Measurements from ENCODE around the gene SCYL3. TPM values are rescaled to one million over a fixed set of nuclear protein-coding genes. Genes with fewer than 3 reads are reported as not detected.

SCYL3 gene
- total RNA-seq, 4 donors from 2014 or later, result 12.3 to 42.3 (median 25.1) TPM

DNA sequence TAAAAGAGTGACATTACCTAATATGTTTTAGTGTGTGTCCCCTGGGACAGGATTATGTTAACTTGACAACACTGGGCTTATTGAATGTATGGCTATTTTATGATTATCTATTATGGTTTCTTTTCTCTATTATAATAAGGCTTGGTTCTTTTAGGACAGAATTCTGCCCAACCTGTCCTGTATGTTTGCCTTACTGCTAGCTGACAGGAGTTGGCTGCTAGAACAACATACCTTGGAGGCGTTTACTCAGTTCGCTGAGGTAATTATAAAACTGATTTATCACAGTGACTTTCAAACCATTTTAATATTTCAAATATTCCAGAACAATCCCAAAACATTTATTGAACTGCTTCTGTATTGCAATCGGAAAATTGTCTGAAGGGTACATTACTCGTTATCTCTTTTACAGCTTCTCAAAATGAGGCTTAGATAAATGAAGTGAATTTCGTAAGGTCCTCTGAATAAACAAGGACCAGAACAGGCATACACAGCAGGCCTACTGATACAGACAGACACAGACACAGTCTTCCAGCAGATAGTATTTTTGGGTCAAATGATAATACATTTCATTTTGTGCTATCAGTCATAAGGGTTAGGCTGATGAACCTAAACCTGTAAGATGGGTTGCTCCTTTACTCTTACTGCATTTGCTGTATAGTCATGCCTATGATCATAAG lies 44.2 kb downstream of the SCYL3 start:
- peaks cover 0 to 48% (median 21%) of the 10 kb centered on the region in 4 donors for H3K36me3 ChIP-seq
- no peaks in the 10 kb centered on the region for H3K4me1 ChIP-seq
- 77 to 81% methylated on average over 5 of the region's 5 CpGs for WGBS, 2 donors (ENCODE audit: low coverage in 1 of 2)
- H3K9me3 ChIP-seq, result no peaks in the 10 kb centered on the region
- TF ChIP-seq POLR2AphosphoS5 (IDR thresholded peaks at IDR 0.05), result no peak
- H3K27ac ChIP-seq, result no peak overlapping the region
- no peaks in the 10 kb centered on the region for H3K27me3 ChIP-seq
- intact Hi-C loops (cut with DNase I; ENCODE audit: low total_unique reads), result no loop called here
- H3K4me3 ChIP-seq, result no peak overlapping the region
- in situ Hi-C loops (cut with MboI; ENCODE audit: low pct_ligation_motif_present in 1 of 4, low pct_unique_long_range_greater_than_20kb in 1 of 4, low sequenced_read_pairs in 3 of 4), result no loop called here
- no peak for DNase-seq

DNA sequence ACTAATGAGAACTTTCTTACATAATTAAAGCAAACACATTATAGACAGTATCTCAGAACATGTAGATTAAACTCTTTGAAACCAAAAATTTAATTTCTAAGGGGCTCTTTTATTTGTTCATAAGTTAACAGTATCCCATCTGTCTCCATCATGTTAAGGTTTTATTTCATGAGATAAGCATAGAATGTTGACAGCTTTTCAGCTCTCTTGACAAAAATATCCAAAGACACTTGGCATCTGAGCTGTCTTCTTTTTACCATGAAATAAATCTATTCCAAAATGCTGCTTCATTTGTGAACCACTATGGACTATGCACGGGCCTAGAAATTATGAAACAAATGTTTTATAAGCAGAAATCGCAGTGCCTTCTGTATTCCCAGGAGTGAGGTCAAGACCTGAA lies 45.2 kb downstream of the SCYL3 start:
- TF ChIP-seq POLR2A (IDR thresholded peaks at IDR 0.05), result no peak
- TF ChIP-seq, protein P1, sequence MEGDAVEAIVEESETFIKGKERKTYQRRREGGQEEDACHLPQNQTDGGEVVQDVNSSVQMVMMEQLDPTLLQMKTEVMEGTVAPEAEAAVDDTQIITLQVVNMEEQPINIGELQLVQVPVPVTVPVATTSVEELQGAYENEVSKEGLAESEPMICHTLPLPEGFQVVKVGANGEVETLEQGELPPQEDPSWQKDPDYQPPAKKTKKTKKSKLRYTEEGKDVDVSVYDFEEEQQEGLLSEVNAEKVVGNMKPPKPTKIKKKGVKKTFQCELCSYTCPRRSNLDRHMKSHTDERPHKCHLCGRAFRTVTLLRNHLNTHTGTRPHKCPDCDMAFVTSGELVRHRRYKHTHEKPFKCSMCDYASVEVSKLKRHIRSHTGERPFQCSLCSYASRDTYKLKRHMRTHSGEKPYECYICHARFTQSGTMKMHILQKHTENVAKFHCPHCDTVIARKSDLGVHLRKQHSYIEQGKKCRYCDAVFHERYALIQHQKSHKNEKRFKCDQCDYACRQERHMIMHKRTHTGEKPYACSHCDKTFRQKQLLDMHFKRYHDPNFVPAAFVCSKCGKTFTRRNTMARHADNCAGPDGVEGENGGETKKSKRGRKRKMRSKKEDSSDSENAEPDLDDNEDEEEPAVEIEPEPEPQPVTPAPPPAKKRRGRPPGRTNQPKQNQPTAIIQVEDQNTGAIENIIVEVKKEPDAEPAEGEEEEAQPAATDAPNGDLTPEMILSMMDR (IDR thresholded peaks at IDR 0.05), result no peak
- TF ChIP-seq POLR2AphosphoS5 (IDR thresholded peaks at IDR 0.05), result no peak
- TF ChIP-seq EP300 (IDR thresholded peaks at IDR 0.05; ENCODE audit: low read depth), result no peak
- in situ Hi-C loops (cut with MboI; ENCODE audit: low pct_ligation_motif_present in 1 of 4, low pct_unique_long_range_greater_than_20kb in 1 of 4, low sequenced_read_pairs in 3 of 4), result no loop called here
- peaks cover 0 to 46% (median 15%) of the 10 kb centered on the region in 4 donors for H3K36me3 ChIP-seq
- H3K27ac ChIP-seq, result no peak overlapping the region
- H3K4me1 ChIP-seq, result no peaks in the 10 kb centered on the region
- H3K9me3 ChIP-seq, result no peaks in the 10 kb centered on the region
- H3K27me3 ChIP-seq, result no peaks in the 10 kb centered on the region
- DNase-seq, result no peak
- WGBS, 2 donors (ENCODE audit: low coverage in 1 of 2), result 90 to 100% methylated on average over 2 of the region's 2 CpGs
- intact Hi-C loops (cut with DNase I; ENCODE audit: low total_unique reads), result no loop called here
- no peak overlapping the region for H3K4me3 ChIP-seq

DNA sequence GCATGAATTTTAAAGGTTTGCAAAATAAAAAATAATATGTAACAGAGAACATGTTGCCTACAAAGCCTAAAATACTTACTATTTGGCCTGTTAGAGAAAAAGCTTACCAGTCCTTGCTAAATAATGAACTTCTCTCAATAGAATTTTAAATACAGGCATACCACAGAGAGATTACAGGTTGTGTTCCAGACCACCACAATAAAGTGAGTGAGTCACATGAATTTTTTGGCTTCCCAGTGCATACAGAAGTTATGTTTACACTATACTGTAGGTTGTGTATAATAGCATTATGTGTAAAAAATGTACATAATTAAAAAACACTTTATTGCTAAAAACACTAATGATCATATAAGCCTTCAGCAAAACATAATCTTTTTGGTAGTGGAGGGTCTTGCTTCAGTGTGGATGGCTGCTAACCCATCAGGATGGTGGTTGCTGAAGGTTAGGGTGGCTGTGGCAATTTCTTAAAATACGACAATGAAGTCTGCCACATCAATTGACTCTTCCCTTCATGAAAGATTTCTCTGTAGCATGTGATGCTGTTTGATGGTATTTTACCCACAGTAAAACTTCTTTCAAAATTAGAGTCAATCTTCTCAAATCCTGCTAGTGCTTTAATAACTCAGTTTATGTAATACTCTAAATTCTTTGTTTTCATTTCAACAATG lies 48.6 kb downstream of the SCYL3 start:
- Histone ChIP-seq H3K36me3 (peaks cover 0 to 38% (median 4%) of the 10 kb centered on the region in 4 donors), H3K9me3 (peaks cover 0 to 1% of the 10 kb centered on the region in 2 donors), H3K4me3 (no peak overlapping the region), H3K4me1 (no peaks in the 10 kb centered on the region), H3K27ac (no peak overlapping the region), H3K27me3 (no peaks in the 10 kb centered on the region)
- no peak for TF ChIP-seq POLR2AphosphoS5 (IDR thresholded peaks at IDR 0.05)
- no peak for TF ChIP-seq EP300 (IDR thresholded peaks at IDR 0.05; ENCODE audit: low read depth)
- TF ChIP-seq, protein P1 (IDR thresholded peaks at IDR 0.05), result no peak
- WGBS, 2 donors (ENCODE audit: low coverage in 1 of 2), result 91 to 100% methylated on average over 1 of the region's 1 CpG
- no peak for DNase-seq
- in situ Hi-C loops (cut with MboI; ENCODE audit: low pct_ligation_motif_present in 1 of 4, low pct_unique_long_range_greater_than_20kb in 1 of 4, low sequenced_read_pairs in 3 of 4) (no loop called here), intact Hi-C loops (cut with DNase I; ENCODE audit: low total_unique reads) (no loop called here)

DNA sequence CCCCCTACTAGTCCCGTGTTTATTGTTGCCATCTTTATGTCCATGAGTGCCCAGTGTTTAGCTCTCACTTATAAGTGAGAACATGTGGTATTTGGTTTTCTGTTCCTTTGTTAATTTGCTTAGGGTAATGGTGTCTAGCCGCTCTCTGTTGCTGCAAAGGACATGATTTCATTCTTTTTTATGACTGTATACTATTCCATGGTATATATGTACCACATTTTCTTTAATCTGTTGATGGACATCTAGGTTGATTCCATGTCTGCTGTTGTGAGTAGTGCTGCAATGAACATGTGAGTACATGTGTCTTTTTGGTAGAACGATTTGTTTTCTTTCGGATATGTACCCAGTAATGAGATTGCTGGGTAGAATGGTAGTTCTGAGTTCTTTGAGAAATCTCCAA lies 54.8 kb downstream of the SCYL3 start:
- no peak for TF ChIP-seq POLR2AphosphoS5 (IDR thresholded peaks at IDR 0.05)
- no peak for TF ChIP-seq POLR2A (IDR thresholded peaks at IDR 0.05)
- no peak for TF ChIP-seq EP300 (IDR thresholded peaks at IDR 0.05; ENCODE audit: low read depth)
- TF ChIP-seq, protein P1 (IDR thresholded peaks at IDR 0.05), result no peak
- intact Hi-C loops (cut with DNase I; ENCODE audit: low total_unique reads), result no loop called here
- Histone ChIP-seq H3K36me3 (peaks cover 0 to 17% (median 0%) of the 10 kb centered on the region in 4 donors), H3K27me3 (no peaks in the 10 kb centered on the region), H3K9me3 (peaks cover 0 to 7% of the 10 kb centered on the region in 2 donors), H3K27ac (no peak overlapping the region), H3K4me1 (no peaks in the 10 kb centered on the region), H3K4me3 (no peak overlapping the region)
- 78 to 84% methylated on average over 3 to 4 of the region's 4 CpGs for WGBS, 2 donors (ENCODE audit: low coverage in 1 of 2)
- no peak for DNase-seq
- in situ Hi-C loops (cut with MboI; ENCODE audit: low pct_ligation_motif_present in 1 of 4, low pct_unique_long_range_greater_than_20kb in 1 of 4, low sequenced_read_pairs in 3 of 4), result no loop called here
